ENCODE results near the gene FGF22. TPM values are rescaled to one million over a fixed set of nuclear protein-coding genes. Genes with fewer than 3 reads are reported as not detected.

FGF22 gene
- total RNA-seq, 4 donors from 2014 or later = 0.38 to 1.6 TPM; not detected in 2

Other genes with a start within 250 kb of the FGF22 start
- 1 to 10 TPM in 1 of 4 donors, under 1 TPM in 3; 0.15 to 1.1 (median 0.45) TPM for gene C2CD4C, start 230.7 kb upstream of the FGF22 start, total RNA-seq
- 10 to 100 TPM in 1 of 4 donors, 1 to 10 TPM in 3; 1.1 to 10.2 (median 4.7) TPM for gene SHC2, start 178.8 kb upstream of the FGF22 start, total RNA-seq
- gene MADCAM1, start 143.4 kb upstream of the FGF22 start, total RNA-seq = under 1 TPM in 2 of 4 donors, not detected in 2; 0.19 to 0.40 TPM
- gene TPGS1, start 132.4 kb upstream of the FGF22 start, total RNA-seq = 10 to 100 TPM; 29.3 to 46.7 (median 35.6) TPM
- gene CDC34, start 108.1 kb upstream of the FGF22 start, total RNA-seq = 10 to 100 TPM; 33.5 to 53.5 (median 34.5) TPM
- under 1 TPM in 3 of 4 donors, not detected in 1; 0.48 to 0.95 (median 0.57) TPM for gene GZMM, start 95.8 kb upstream of the FGF22 start, total RNA-seq
- gene BSG, start 67.3 kb upstream of the FGF22 start, total RNA-seq = 100 to 1,000 TPM; 182 to 408 (median 289) TPM
- gene HCN2, start 50.0 kb upstream of the FGF22 start, total RNA-seq = under 1 TPM in 3 of 4 donors, not detected in 1; 0.15 to 0.57 (median 0.29) TPM
- 10 to 100 TPM; 23.5 to 32.3 (median 25.0) TPM for gene POLRMT, start 6.3 kb upstream of the FGF22 start, total RNA-seq
- 100 to 1,000 TPM in 2 of 4 donors, 10 to 100 TPM in 2; 82.1 to 118 (median 98.4) TPM for gene RNF126, start 23.3 kb downstream of the FGF22 start, total RNA-seq
- gene FSTL3, start 36.5 kb downstream of the FGF22 start, total RNA-seq = 10 to 100 TPM in 3 of 4 donors, 1 to 10 TPM in 1; 4.4 to 43.3 (median 17.7) TPM
- not detected for gene PRSS57, start 55.6 kb downstream of the FGF22 start, total RNA-seq
- 10 to 100 TPM in 1 of 4 donors, 1 to 10 TPM in 3; 2.6 to 19.3 (median 6.5) TPM for gene PALM, start 69.1 kb downstream of the FGF22 start, total RNA-seq
- 1 to 10 TPM in 2 of 4 donors, under 1 TPM in 1, not detected in 1; 0.11 to 1.3 (median 1.0) TPM for gene MISP, start 111.2 kb downstream of the FGF22 start, total RNA-seq
- gene PTBP1, start 157.6 kb downstream of the FGF22 start, total RNA-seq = 100 to 1,000 TPM; 139 to 167 (median 156) TPM
- gene PLPPR3, start 182.1 kb downstream of the FGF22 start, total RNA-seq = not detected
- not detected for gene AZU1, start 188.0 kb downstream of the FGF22 start, total RNA-seq
- not detected for gene PRTN3, start 201.1 kb downstream of the FGF22 start, total RNA-seq
- under 1 TPM in 1 of 4 donors, not detected in 3; 0.95 TPM for gene ELANE, start 212.4 kb downstream of the FGF22 start, total RNA-seq
- gene CFD, start 219.8 kb downstream of the FGF22 start, total RNA-seq = 100 to 1,000 TPM in 2 of 4 donors, 10 to 100 TPM in 2; 52.2 to 883 (median 129) TPM

Measured in esophagus squamous epithelium (tissue), 4 donors.